HL-60/S4 treated with phorbol 12-myristate 13-acetate at 8.2 ng/mL for 4 days and 3 days (cell line): ENCODE data around the gene UBA52.
"Not testable (repeated sequence)": the region's sequence is repeated elsewhere in the genome, so short reads cannot be mapped to it uniquely, and the experiment has no call there.

Experiments used
- in situ Hi-C: fragments of 300-500 bp; cut with MboI; formaldehyde crosslinking; loops from 2 replicates; pipeline ENCODE4 v1.15.0; 2022; ENCODE audit warnings: low sequenced_read_pairs

Gene UBA52

GRCh38 chr19:18571564-18572344, at the start of gene UBA52:
UBA52 (plus strand) TSS chr19:18571857; CDS start chr19:18573301, 1,444 bp downstream.
- in situ Hi-C loops, result no loop called here

GRCh38 chr19:18522124-18522861, 49.4 kb upstream of the UBA52 start:
- in situ Hi-C loops, result no loop called here

- in situ Hi-C loops, result not testable (repeated sequence)
Observed at GRCh38 chr19:18522862-18523440, 48.7 kb upstream of the UBA52 start.

GRCh38 chr19:18523841-18524240, 47.8 kb upstream of the UBA52 start:
- in situ Hi-C loops, result no loop called here

GRCh38 chr19:18526316-18526715, 45.3 kb upstream of the UBA52 start:
- in situ Hi-C loops, result no loop called here

GRCh38 chr19:18529782-18530181, 41.9 kb upstream of the UBA52 start:
- in situ Hi-C loops, result no loop called here

- in situ Hi-C loops, result no loop called here
Observed at GRCh38 chr19:18531485-18531884, 40.2 kb upstream of the UBA52 start.

GRCh38 chr19:18532168-18532890, 39.3 kb upstream of the UBA52 start:
- in situ Hi-C loops, result no loop called here

GRCh38 chr19:18533058-18533457, 38.6 kb upstream of the UBA52 start:
- in situ Hi-C loops, result no loop called here

- in situ Hi-C loops, result no loop called here
Observed at GRCh38 chr19:18536475-18536874, 35.2 kb upstream of the UBA52 start.

GRCh38 chr19:18537431-18537830, 34.2 kb upstream of the UBA52 start:
- in situ Hi-C loops, result no loop called here

GRCh38 chr19:18538115-18538514, 33.5 kb upstream of the UBA52 start:
- in situ Hi-C loops, result no loop called here

GRCh38 chr19:18539372-18539771, 32.3 kb upstream of the UBA52 start:
- in situ Hi-C loops, result no loop called here

GRCh38 chr19:18540200-18540599, 31.5 kb upstream of the UBA52 start:
- in situ Hi-C loops, result not testable (repeated sequence)

GRCh38 chr19:18541258-18541991, 30.2 kb upstream of the UBA52 start:
- in situ Hi-C loops, result no loop called here

- in situ Hi-C loops, result no loop called here
Observed at GRCh38 chr19:18541992-18542940, 29.4 kb upstream of the UBA52 start.

GRCh38 chr19:18542941-18543813, 28.5 kb upstream of the UBA52 start, which contains the start of gene FKBP8:
FKBP8 (minus strand) TSS chr19:18543573; CDS start chr19:18541970, 1,603 bp downstream.
- in situ Hi-C loops, result no loop called here

- in situ Hi-C loops, result no loop called here
Observed at GRCh38 chr19:18543814-18544475, 27.7 kb upstream of the UBA52 start.
